ENCODE results near the gene PTPRT.

The PTPRT gene

GRCh38 chr20:42432496-42433334 lies 757.0 kb downstream of the PTPRT start:
- no peak for TF ChIP-seq CTCF (IDR thresholded peaks at IDR 0.05)
- TF ChIP-seq ZFX (IDR thresholded peaks at IDR 0.05; ENCODE audit: borderline replicate concordance), result no peak
- H3K27ac ChIP-seq, result no peak overlapping the region

GRCh38 chr20:42430598-42430997 lies 759.1 kb downstream of the PTPRT start:
- no peak for TF ChIP-seq CTCF (IDR thresholded peaks at IDR 0.05)
- no peak for TF ChIP-seq ZFX (IDR thresholded peaks at IDR 0.05; ENCODE audit: borderline replicate concordance)
- H3K27ac ChIP-seq, result no peak overlapping the region

- H3K27ac ChIP-seq, result no peak overlapping the region
- no peak for TF ChIP-seq CTCF (IDR thresholded peaks at IDR 0.05)
- no peak for TF ChIP-seq ZFX (IDR thresholded peaks at IDR 0.05; ENCODE audit: borderline replicate concordance)
These were observed 759.8 kb downstream of the PTPRT start for GRCh38 chr20:42429761-42430458.

GRCh38 chr20:42419814-42420532 lies 769.7 kb downstream of the PTPRT start:
- H3K27ac ChIP-seq, result no peak overlapping the region
- TF ChIP-seq ZFX (IDR thresholded peaks at IDR 0.05; ENCODE audit: borderline replicate concordance) (no peak), CTCF (IDR thresholded peaks at IDR 0.05) (no peak)

- no peak for TF ChIP-seq CTCF (IDR thresholded peaks at IDR 0.05)
- no peak for TF ChIP-seq ZFX (IDR thresholded peaks at IDR 0.05; ENCODE audit: borderline replicate concordance)
- no peak overlapping the region for H3K27ac ChIP-seq
These were observed 782.9 kb downstream of the PTPRT start for GRCh38 chr20:42406826-42407225.

GRCh38 chr20:42402455-42402854 lies 787.3 kb downstream of the PTPRT start:
- TF ChIP-seq ZFX (IDR thresholded peaks at IDR 0.05; ENCODE audit: borderline replicate concordance) (no peak), CTCF (IDR thresholded peaks at IDR 0.05) (no peak)
- no peak overlapping the region for H3K27ac ChIP-seq

Data from 22Rv1 (cell line).